MM.1S (cell line): Measurements from ENCODE around the gene SASS6.

ENCODE experiments used
- DNase-seq: peaks from one replicate; pipeline ENCODE4 v3.0.0-alpha.2; 2015
- H2AFZ ChIP-seq: fragments of 300-600 bp; sonication (generic); 2 replicates; pipeline ENCODE4 v1.6.0; 2016; ENCODE audit warnings: antibody characterized with exemption, low read length
- H3F3A ChIP-seq: fragments of 300-600 bp; sonication (generic); 2 replicates; pipeline ENCODE4 v1.6.1; 2016; ENCODE audit warnings: mild to moderate bottlenecking, antibody characterized with exemption, low read length, moderate library complexity, mixed read lengths; ENCODE audit not compliant: insufficient read depth
- H3K27ac ChIP-seq: fragments of 300-600 bp; sonication (generic); 2 replicates; pipeline ENCODE4 v1.5.1; 2016; ENCODE audit warnings: mild to moderate bottlenecking, low read length
- H3K27me3 ChIP-seq: fragments of 300-600 bp; sonication (generic); replicated peaks from 2 replicates; pipeline ENCODE4 v1.6.0; 2016; ENCODE audit warnings: low read length; ENCODE audit not compliant: insufficient read depth
- H3K36me3 ChIP-seq: fragments of 300-600 bp; sonication (generic); replicated peaks from 2 replicates; pipeline ENCODE4 v1.6.1; 2016; ENCODE audit warnings: mild to moderate bottlenecking, low read length, mixed read lengths; ENCODE audit not compliant: insufficient read depth
- H3K4me1 ChIP-seq: fragments of 300-600 bp; sonication (generic); 2 replicates; pipeline ENCODE4 v1.6.1; 2016; ENCODE audit warnings: low read length, mixed read lengths
- H3K4me2 ChIP-seq: fragments of 300-600 bp; sonication (generic); 2 replicates; pipeline ENCODE4 v1.6.0; 2016; ENCODE audit warnings: low read depth, low read length
- H3K4me3 ChIP-seq: fragments of 300-600 bp; sonication (generic); 2 replicates; pipeline ENCODE4 v1.5.1; 2016; ENCODE audit warnings: low read length, mixed read lengths
- H3K79me2 ChIP-seq: fragments of 300-600 bp; sonication (generic); 2 replicates; pipeline ENCODE4 v1.6.1; 2016; ENCODE audit warnings: mixed run types, low read length, mixed read lengths
- H3K9ac ChIP-seq: fragments of 300-600 bp; sonication (generic); 2 replicates; pipeline ENCODE4 v1.6.1; 2016; ENCODE audit warnings: low read length, mixed read lengths
- H3K9me2 ChIP-seq: fragments of 300-600 bp; sonication (generic); replicated peaks from 2 replicates; pipeline ENCODE4 v1.6.1; 2016; ENCODE audit warnings: mild to moderate bottlenecking, low read length, mixed read lengths; ENCODE audit not compliant: insufficient read depth
- H3K9me3 ChIP-seq: fragments of 300-600 bp; sonication (generic); replicated peaks from 2 replicates; pipeline ENCODE4 v1.6.1; 2016; ENCODE audit warnings: mild to moderate bottlenecking, low read length, mixed read lengths; ENCODE audit not compliant: insufficient read depth
- H4K20me1 ChIP-seq: fragments of 300-600 bp; sonication (generic); 2 replicates; pipeline ENCODE4 v1.6.1; 2016; ENCODE audit warnings: mild to moderate bottlenecking, low read length, moderate library complexity, mixed read lengths; ENCODE audit not compliant: insufficient read depth
- CTCF ChIP-seq: fragments of 300-600 bp; sonication (generic); IDR thresholded peaks from 2 replicates; pipeline ENCODE4 v1.5.1; 2016; ENCODE audit warnings: antibody characterized with exemption, low read length, mixed read lengths
- EZH2 ChIP-seq: fragments of 300-600 bp; sonication (generic); optimal IDR thresholded peaks from 2 replicates; pipeline ENCODE3; 2017; ENCODE audit warnings: low read depth, mild to moderate bottlenecking, antibody characterized with exemption, low read length, mixed read lengths
- EZH2phosphoT487 ChIP-seq: fragments of 300-600 bp; sonication (generic); IDR thresholded peaks from 2 replicates; pipeline ENCODE4 v1.6.1; 2018; ENCODE audit warnings: antibody characterized with exemption, low read length

Gene SASS6

GRCh38 chr1:100089082-100089481 is 43.6 kb downstream of the SASS6 start:
- Histone ChIP-seq H3F3A (no peaks in the 10 kb centered on the region), H3K9me3 (no peaks in the 10 kb centered on the region), H3K4me1 (no peaks in the 10 kb centered on the region), H2AFZ (no peak overlapping the region), H3K36me3 (no peaks in the 10 kb centered on the region; the same call in 1 of the 2 replicates), H3K9ac (no peak overlapping the region), H3K9me2 (no peaks in the 10 kb centered on the region), H3K79me2 (no peaks in the 10 kb centered on the region), H3K27ac (no peak overlapping the region), H3K4me3 (no peak overlapping the region), H4K20me1 (no peaks in the 10 kb centered on the region), H3K27me3 (no peaks in the 10 kb centered on the region), H3K4me2 (no peak overlapping the region)
- TF ChIP-seq EZH2phosphoT487 (no peak), CTCF (no peak), EZH2 (no peak)
- DNase-seq = no peak

GRCh38 chr1:100087396-100087795 is 45.3 kb downstream of the SASS6 start:
- no peak overlapping the region for H3K4me3 ChIP-seq
- H3K4me2 ChIP-seq = no peak overlapping the region
- H3K9ac ChIP-seq = no peak overlapping the region
- no peaks in the 10 kb centered on the region; the same call in 1 of the 2 replicates for H3K36me3 ChIP-seq
- H4K20me1 ChIP-seq = no peaks in the 10 kb centered on the region
- no peak overlapping the region for H3K27ac ChIP-seq
- H3K9me3 ChIP-seq = no peaks in the 10 kb centered on the region
- H3F3A ChIP-seq = no peaks in the 10 kb centered on the region
- no peaks in the 10 kb centered on the region for H3K4me1 ChIP-seq
- no peaks in the 10 kb centered on the region for H3K27me3 ChIP-seq
- H3K79me2 ChIP-seq = no peaks in the 10 kb centered on the region
- TF ChIP-seq EZH2 (no peak), CTCF (no peak), EZH2phosphoT487 (no peak)
- no peaks in the 10 kb centered on the region for H3K9me2 ChIP-seq
- no peak for DNase-seq
- H2AFZ ChIP-seq = no peak overlapping the region

- Histone ChIP-seq H3K9me3 (no peaks in the 10 kb centered on the region), H3K4me2 (no peak overlapping the region), H3K4me3 (no peak overlapping the region), H3K9me2 (no peaks in the 10 kb centered on the region), H3K79me2 (no peaks in the 10 kb centered on the region), H3K27me3 (no peaks in the 10 kb centered on the region), H3F3A (no peaks in the 10 kb centered on the region), H3K36me3 (no peaks in the 10 kb centered on the region; the same call in 1 of the 2 replicates), H3K4me1 (no peaks in the 10 kb centered on the region), H3K27ac (no peak overlapping the region), H3K9ac (no peak overlapping the region), H4K20me1 (no peaks in the 10 kb centered on the region), H2AFZ (no peak overlapping the region)
- TF ChIP-seq EZH2 (no peak), CTCF (no peak), EZH2phosphoT487 (no peak)
- no peak for DNase-seq
These were observed 52.4 kb downstream of the SASS6 start for GRCh38 chr1:100080331-100080730.
